Uterus (tissue), 2 donors: ENCODE results near the gene RGS6.

Experiments
- CTCF ChIP-seq, 4 experiments: fragments of 200-600 bp in 2 of 4; fragments of 450-650 bp in 2 of 4; sonication (generic) in 2 of 4; IDR thresholded peaks; one replicate each; pipeline ENCODE4 v1.5.1; 2016 to 2019; ENCODE audit warnings: antibody characterized with exemption in 4 of 4, mild to moderate bottlenecking in 2 of 4, moderate library complexity in 1 of 4
- POLR2A ChIP-seq, 2 donors: fragments of 450-650 bp; IDR thresholded peaks; one replicate each; pipeline ENCODE4 v1.6.1; 2016; ENCODE audit warnings: antibody characterized with exemption in 2 of 2, mild to moderate bottlenecking in 1 of 2, moderate library complexity in 1 of 2

DNA sequence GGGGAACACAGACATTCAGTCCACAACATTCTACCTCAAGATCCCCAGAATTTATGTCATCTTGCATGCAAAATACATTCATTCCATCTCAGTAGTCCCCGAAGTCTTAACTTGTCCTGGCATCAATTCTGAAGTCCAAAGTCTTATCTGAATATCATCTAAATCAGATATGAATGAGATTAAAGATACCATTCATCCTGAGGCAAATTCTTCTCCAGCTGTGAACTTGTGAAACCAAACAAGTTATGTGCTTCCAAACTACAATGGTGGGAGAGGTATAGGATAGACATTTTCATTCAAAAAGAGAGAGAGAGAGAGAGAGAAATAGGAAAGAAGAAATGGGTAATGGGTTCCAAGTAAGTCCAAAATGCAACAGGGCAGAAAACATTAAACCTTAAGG, 571.0 kb downstream of the RGS6 start:
- TF ChIP-seq POLR2A (IDR thresholded peaks at IDR 0.05), result no peak
- TF ChIP-seq CTCF (IDR thresholded peaks at IDR 0.05), result no peak
